ENCODE data around the gene FEM1B.

DNA sequence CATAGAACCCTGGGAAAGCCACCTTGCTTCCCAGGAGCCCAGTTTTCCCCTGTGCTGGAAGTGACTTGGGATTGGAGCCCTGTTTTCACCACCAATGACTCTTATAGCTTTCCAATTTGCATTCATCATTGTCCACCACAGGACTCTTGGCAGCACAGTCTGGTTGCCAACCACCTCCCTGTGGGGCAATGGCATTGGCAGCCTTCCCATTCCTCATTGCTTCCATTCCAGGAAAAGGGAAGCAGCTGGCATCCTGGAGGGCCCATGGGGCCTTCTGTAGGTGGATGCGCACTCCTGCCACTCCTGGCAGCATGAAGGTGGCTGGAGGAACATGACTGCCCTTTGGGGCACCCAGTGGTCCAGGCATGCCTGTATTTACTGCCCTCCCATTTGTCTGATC lies 57.7 kb downstream of the FEM1B start:
- TF ChIP-seq, protein P1, sequence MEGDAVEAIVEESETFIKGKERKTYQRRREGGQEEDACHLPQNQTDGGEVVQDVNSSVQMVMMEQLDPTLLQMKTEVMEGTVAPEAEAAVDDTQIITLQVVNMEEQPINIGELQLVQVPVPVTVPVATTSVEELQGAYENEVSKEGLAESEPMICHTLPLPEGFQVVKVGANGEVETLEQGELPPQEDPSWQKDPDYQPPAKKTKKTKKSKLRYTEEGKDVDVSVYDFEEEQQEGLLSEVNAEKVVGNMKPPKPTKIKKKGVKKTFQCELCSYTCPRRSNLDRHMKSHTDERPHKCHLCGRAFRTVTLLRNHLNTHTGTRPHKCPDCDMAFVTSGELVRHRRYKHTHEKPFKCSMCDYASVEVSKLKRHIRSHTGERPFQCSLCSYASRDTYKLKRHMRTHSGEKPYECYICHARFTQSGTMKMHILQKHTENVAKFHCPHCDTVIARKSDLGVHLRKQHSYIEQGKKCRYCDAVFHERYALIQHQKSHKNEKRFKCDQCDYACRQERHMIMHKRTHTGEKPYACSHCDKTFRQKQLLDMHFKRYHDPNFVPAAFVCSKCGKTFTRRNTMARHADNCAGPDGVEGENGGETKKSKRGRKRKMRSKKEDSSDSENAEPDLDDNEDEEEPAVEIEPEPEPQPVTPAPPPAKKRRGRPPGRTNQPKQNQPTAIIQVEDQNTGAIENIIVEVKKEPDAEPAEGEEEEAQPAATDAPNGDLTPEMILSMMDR (IDR thresholded peaks at IDR 0.05) = no peak
- no peak for TF ChIP-seq ZFX (IDR thresholded peaks at IDR 0.05; ENCODE audit: borderline replicate concordance)

Data from 22Rv1 (cell line).